Measurements from ENCODE around the gene SERPINA5. TPM values are rescaled to one million over a fixed set of nuclear protein-coding genes. Genes with fewer than 3 reads are reported as not detected.
A peak's percentile ranks its signal among the peaks of the same experiment; 100 is the strongest.

The SERPINA5 gene
- total RNA-seq, 1 donor, result 0.36 TPM

DNA sequence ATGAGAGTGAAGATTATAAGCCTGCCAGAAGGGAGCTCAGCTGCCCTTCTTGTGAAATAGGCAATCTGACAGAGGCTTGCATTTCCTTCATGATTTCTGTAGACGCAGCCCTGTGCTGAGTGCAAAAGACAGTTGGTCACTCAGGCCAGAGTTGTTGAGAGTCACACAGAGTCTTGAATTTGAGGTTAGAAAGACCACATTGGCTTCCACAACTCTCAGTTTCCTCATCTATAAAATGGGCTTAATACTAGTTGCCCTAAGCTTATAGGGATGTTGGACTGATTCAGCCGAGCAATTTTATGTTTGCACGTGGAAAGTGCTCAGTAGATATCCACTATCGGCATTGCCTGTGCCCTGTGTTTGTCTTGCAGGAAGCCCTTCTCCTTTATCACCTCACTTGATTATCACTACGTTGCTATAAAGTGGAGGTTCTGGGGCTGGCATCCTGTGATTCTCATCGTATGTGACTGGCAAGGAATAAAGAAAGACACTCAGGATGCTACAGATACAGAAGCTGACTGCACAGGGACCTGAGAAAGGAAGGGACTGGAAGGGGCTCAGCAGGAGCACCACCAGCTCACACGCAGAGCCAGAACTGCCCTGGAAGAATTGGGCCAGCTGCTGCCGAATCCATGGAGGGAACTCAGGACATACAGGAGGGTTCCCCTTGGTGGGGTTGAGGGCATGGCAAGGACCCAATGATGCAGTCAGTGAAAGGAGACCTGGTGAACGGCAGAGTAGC is 39.8 kb upstream of the SERPINA5 start:
- H3K27me3 ChIP-seq (ENCODE audit: insufficient read depth, low read length), result no peaks in the 10 kb centered on the region
- peak overlapping the region; percentile 37 for H2AFZ ChIP-seq (ENCODE audit: low read length)
- H3K4me2 ChIP-seq (ENCODE audit: insufficient read depth, low read length), result no peak overlapping the region
- no peaks in the 10 kb centered on the region for H3K79me2 ChIP-seq (ENCODE audit: insufficient read depth, low read length)
- H3K27ac ChIP-seq (ENCODE audit: low read depth, low read length), result no peak overlapping the region
- no peak for DNase-seq (ENCODE audit: insufficient read length, low spot score, missing footprints)
- no peaks in the 10 kb centered on the region for H3K36me3 ChIP-seq (ENCODE audit: insufficient read depth, low read length)
- H4K20me1 ChIP-seq (ENCODE audit: insufficient read depth, low read length), result no peaks in the 10 kb centered on the region
- TF ChIP-seq CTCF (IDR thresholded peaks at IDR 0.05; ENCODE audit: extremely low read depth, low read depth, low read length), result no peak
- H3K4me3 ChIP-seq (ENCODE audit: insufficient read depth, low read length), result no peak overlapping the region
- peaks cover under 1% of the 10 kb centered on the region for H3K9me3 ChIP-seq (ENCODE audit: low read depth, low read length)
- peaks cover 15% of the 10 kb centered on the region for H3K4me1 ChIP-seq (ENCODE audit: insufficient read depth, low read length)

DNA sequence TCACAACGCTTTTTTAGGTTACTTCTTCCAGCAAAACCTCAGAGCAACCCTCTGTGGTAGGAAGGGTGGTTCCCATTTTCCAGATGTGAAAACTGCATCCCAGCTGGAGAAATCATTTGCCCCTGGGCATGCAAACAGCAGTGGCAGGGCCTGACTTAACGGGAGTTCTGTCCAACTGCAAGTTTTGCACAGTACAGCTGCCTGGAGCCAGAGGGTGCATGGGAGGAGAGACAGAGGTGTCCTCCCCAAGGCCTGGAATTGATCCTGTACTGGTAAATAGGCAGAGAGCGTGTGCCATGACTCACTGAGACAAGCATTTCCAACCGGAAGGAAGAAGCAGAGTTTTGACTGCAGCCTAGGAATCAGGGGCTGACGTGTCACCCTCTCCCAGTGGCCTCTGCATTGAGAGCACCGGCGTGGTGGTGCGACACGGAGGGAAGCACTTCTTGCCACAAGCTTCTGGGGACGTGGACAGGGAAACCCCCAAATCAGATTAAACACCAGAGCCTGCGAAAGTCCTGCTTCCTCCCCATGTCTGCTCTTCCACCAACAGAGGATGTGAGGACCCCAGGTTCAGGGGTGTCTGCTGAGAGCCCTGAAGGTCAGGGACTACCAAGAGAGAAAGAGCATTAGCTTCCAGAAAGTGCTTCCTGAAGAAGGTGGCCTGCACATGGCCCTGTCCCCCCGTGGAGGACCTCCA is 39.0 kb upstream of the SERPINA5 start:
- no peak overlapping the region for H3K27ac ChIP-seq (ENCODE audit: low read depth, low read length)
- H4K20me1 ChIP-seq (ENCODE audit: insufficient read depth, low read length), result no peaks in the 10 kb centered on the region
- peak overlapping the region; percentile 13 for H3K4me2 ChIP-seq (ENCODE audit: insufficient read depth, low read length)
- H3K4me3 ChIP-seq (ENCODE audit: insufficient read depth, low read length), result no peak overlapping the region
- DNase-seq (ENCODE audit: insufficient read length, low spot score, missing footprints), result peak; percentile 89
- peak overlapping the region; percentile 62 for H2AFZ ChIP-seq (ENCODE audit: low read length)
- peaks cover 15% of the 10 kb centered on the region for H3K4me1 ChIP-seq (ENCODE audit: insufficient read depth, low read length)
- no peak for TF ChIP-seq CTCF (IDR thresholded peaks at IDR 0.05; ENCODE audit: extremely low read depth, low read depth, low read length)
- H3K9me3 ChIP-seq (ENCODE audit: low read depth, low read length), result peaks cover 3% of the 10 kb centered on the region
- H3K27me3 ChIP-seq (ENCODE audit: insufficient read depth, low read length), result no peaks in the 10 kb centered on the region
- no peaks in the 10 kb centered on the region for H3K79me2 ChIP-seq (ENCODE audit: insufficient read depth, low read length)
- H3K36me3 ChIP-seq (ENCODE audit: insufficient read depth, low read length), result no peaks in the 10 kb centered on the region

GRCh38 chr14:94542811-94543440 is 38.3 kb upstream of the SERPINA5 start:
- no peak overlapping the region for H3K27ac ChIP-seq (ENCODE audit: low read depth, low read length)
- no peaks in the 10 kb centered on the region for H4K20me1 ChIP-seq (ENCODE audit: insufficient read depth, low read length)
- H3K4me3 ChIP-seq (ENCODE audit: insufficient read depth, low read length), result no peak overlapping the region
- DNase-seq (ENCODE audit: insufficient read length, low spot score, missing footprints), result no peak
- H3K36me3 ChIP-seq (ENCODE audit: insufficient read depth, low read length), result no peaks in the 10 kb centered on the region
- no peaks in the 10 kb centered on the region for H3K27me3 ChIP-seq (ENCODE audit: insufficient read depth, low read length)
- peak overlapping the region; percentile 62 for H2AFZ ChIP-seq (ENCODE audit: low read length)
- H3K4me1 ChIP-seq (ENCODE audit: insufficient read depth, low read length), result peaks cover 15% of the 10 kb centered on the region
- peaks cover 3% of the 10 kb centered on the region for H3K9me3 ChIP-seq (ENCODE audit: low read depth, low read length)
- no peak overlapping the region for H3K4me2 ChIP-seq (ENCODE audit: insufficient read depth, low read length)
- no peaks in the 10 kb centered on the region for H3K79me2 ChIP-seq (ENCODE audit: insufficient read depth, low read length)
- no peak for TF ChIP-seq CTCF (IDR thresholded peaks at IDR 0.05; ENCODE audit: extremely low read depth, low read depth, low read length)
